PC-9 (cell line): ENCODE measurements around the gene NSMCE1.

Source experiments
- CTCF ChIP-seq: fragments of 200-600 bp; sonication (generic); conservative IDR thresholded peaks from 2 replicates; pipeline ENCODE4 v1.6.1; 2017; ENCODE audit warnings: mixed run types, antibody characterized with exemption, mild to moderate bottlenecking, moderate library complexity
- EZH2 ChIP-seq: fragments of 200-600 bp; sonication (generic); IDR thresholded peaks from 2 replicates; pipeline ENCODE4 v1.8.0; 2017; ENCODE audit warnings: antibody characterized with exemption, low read depth

DNA sequence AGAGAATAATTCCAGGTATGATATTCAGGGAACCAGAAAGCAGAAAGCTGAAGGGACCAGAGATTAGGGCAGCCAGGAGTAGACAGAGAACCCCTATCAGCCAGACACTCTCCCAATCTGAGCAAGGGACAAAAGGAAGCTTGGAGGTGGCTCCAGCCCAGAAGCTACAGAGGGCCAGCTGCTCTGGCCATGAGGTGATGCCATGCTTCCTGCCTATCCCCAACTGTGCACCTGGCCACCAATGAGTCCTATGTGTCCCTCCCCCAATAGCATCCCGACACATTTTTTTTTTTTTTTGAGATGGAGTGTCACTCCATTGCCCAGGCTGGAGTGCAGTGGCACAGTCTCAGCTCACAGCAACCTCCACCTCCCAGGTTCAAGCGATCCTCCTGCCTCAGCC lies 30.0 kb downstream of the NSMCE1 start:
- TF ChIP-seq CTCF (no peak), EZH2 (no peak)
